ENCODE results near the gene CBY1.

GRCh38 chr22:38699143-38699542 is 42.7 kb downstream of the CBY1 start:
- TF ChIP-seq EZH2 (IDR thresholded peaks at IDR 0.05; ENCODE audit: low read length, unreplicated experiment): no peak
- TF ChIP-seq, protein P1, sequence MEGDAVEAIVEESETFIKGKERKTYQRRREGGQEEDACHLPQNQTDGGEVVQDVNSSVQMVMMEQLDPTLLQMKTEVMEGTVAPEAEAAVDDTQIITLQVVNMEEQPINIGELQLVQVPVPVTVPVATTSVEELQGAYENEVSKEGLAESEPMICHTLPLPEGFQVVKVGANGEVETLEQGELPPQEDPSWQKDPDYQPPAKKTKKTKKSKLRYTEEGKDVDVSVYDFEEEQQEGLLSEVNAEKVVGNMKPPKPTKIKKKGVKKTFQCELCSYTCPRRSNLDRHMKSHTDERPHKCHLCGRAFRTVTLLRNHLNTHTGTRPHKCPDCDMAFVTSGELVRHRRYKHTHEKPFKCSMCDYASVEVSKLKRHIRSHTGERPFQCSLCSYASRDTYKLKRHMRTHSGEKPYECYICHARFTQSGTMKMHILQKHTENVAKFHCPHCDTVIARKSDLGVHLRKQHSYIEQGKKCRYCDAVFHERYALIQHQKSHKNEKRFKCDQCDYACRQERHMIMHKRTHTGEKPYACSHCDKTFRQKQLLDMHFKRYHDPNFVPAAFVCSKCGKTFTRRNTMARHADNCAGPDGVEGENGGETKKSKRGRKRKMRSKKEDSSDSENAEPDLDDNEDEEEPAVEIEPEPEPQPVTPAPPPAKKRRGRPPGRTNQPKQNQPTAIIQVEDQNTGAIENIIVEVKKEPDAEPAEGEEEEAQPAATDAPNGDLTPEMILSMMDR (conservative IDR thresholded peaks at IDR 0.05; ENCODE audit: low read depth, low read length): no peak
- TF ChIP-seq EZH2phosphoT487 (IDR thresholded peaks at IDR 0.05; ENCODE audit: borderline replicate concordance, low read length): no peak

Measured in PC-3 (cell line).